ENCODE measurements around the gene DAB1. TPM values are rescaled to one million over a fixed set of nuclear protein-coding genes. Genes with fewer than 3 reads are reported as not detected.

Gene DAB1
- total RNA-seq, 2 donors from 2014 or later, result not detected

- ATAC-seq (ENCODE audit: insufficient number of reproducible peaks, low FRiP score, low read depth) (no peak), DNase-seq (ENCODE audit: low spot score) (no peak)
- H3K4me1 ChIP-seq (ENCODE audit: control insufficient read depth in 1 of 2, low read depth in 2 of 2), result no peaks in the 10 kb centered on the region
- H3K4me3 ChIP-seq, result no peak overlapping the region
- no peak for TF ChIP-seq CTCF (IDR thresholded peaks at IDR 0.05)
- H3K27ac ChIP-seq, result no peak overlapping the region
- peaks cover 4% of the 10 kb centered on the region for H3K9me3 ChIP-seq
- H3K36me3 ChIP-seq, result no peaks in the 10 kb centered on the region
- no peaks in the 10 kb centered on the region for H3K27me3 ChIP-seq (replicated peaks; ENCODE audit: insufficient read depth)
Measured at GRCh38 chr1:57361516-57361915, 62.3 kb downstream of the DAB1 start.

DNA sequence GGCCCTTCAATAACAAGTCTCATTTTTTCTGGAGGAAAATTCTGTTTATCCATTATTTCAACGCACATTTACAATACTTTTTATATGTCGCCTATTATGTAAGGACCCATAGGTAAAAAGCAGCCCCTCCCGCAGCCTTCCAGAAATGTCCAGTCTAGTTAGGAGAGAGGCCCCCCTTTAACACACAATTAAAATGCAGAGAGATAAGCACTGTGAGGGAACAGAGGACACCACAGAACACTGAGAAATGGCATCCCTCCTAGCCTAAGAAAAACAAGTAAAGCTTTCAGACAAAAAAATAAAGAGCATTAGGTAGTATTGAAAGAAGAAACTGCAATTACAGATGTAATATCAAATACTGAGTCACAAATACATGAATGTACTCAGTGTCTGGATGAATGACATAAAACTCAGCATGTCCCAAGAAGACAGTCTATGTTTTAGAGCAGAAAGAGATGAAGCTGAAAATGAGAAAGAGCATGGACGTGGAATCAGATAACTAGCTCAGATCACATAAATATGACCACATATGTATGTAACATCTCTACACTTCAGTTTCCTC is 62.9 kb downstream of the DAB1 start:
- no peak overlapping the region for H3K4me3 ChIP-seq
- no peaks in the 10 kb centered on the region for H3K36me3 ChIP-seq
- H3K4me1 ChIP-seq (ENCODE audit: control insufficient read depth in 1 of 2, low read depth in 2 of 2), result no peaks in the 10 kb centered on the region
- TF ChIP-seq CTCF (IDR thresholded peaks at IDR 0.05), result no peak
- H3K27ac ChIP-seq, result no peak overlapping the region
- DNase-seq (ENCODE audit: low spot score), result no peak
- no peak for ATAC-seq (ENCODE audit: insufficient number of reproducible peaks, low FRiP score, low read depth)
- H3K27me3 ChIP-seq (replicated peaks; ENCODE audit: insufficient read depth), result no peaks in the 10 kb centered on the region
- peaks cover 4% of the 10 kb centered on the region for H3K9me3 ChIP-seq

DNA sequence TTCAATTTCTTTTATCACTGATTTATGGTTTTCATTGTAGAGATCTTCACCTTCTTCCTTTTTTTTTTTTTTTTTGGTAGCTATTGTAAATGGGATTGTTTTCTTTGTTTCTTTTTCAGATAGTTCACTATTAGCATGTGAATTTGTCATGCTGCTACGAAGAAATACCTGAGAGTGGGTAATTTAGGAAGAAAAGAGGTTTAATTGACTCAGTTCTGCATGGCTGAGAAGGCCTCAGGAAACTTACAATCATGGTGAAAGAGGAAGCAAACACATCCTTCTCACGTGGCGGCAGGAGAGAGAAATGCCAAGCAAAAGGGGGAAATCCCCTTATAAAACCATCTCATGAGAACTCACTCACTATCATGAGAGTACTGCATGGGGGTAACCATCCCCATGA is 66.4 kb downstream of the DAB1 start:
- ATAC-seq (ENCODE audit: insufficient number of reproducible peaks, low FRiP score, low read depth) (no peak), DNase-seq (ENCODE audit: low spot score) (no peak)
- Histone ChIP-seq H3K27ac (no peak overlapping the region), H3K4me3 (no peak overlapping the region), H3K36me3 (no peaks in the 10 kb centered on the region), H3K9me3 (peaks cover 4% of the 10 kb centered on the region), H3K27me3 (replicated peaks; ENCODE audit: insufficient read depth) (no peaks in the 10 kb centered on the region), H3K4me1 (ENCODE audit: control insufficient read depth in 1 of 2, low read depth in 2 of 2) (no peaks in the 10 kb centered on the region)
- TF ChIP-seq CTCF (IDR thresholded peaks at IDR 0.05), result no peak

- no peak for TF ChIP-seq CTCF (IDR thresholded peaks at IDR 0.05)
- ATAC-seq (ENCODE audit: insufficient number of reproducible peaks, low FRiP score, low read depth) (no peak), DNase-seq (ENCODE audit: low spot score) (no peak)
- Histone ChIP-seq H3K27ac (no peak overlapping the region), H3K36me3 (no peaks in the 10 kb centered on the region), H3K9me3 (peaks cover 4% of the 10 kb centered on the region), H3K27me3 (replicated peaks; ENCODE audit: insufficient read depth) (no peaks in the 10 kb centered on the region), H3K4me1 (ENCODE audit: control insufficient read depth in 1 of 2, low read depth in 2 of 2) (no peaks in the 10 kb centered on the region), H3K4me3 (no peak overlapping the region)
Measured at GRCh38 chr1:57353654-57354053, 70.2 kb downstream of the DAB1 start.

- H3K27ac ChIP-seq, result no peak overlapping the region
- no peak for TF ChIP-seq CTCF (IDR thresholded peaks at IDR 0.05)
- H3K4me3 ChIP-seq, result no peak overlapping the region
- DNase-seq (ENCODE audit: low spot score) (no peak), ATAC-seq (ENCODE audit: insufficient number of reproducible peaks, low FRiP score, low read depth) (no peak)
- H3K9me3 ChIP-seq, result no peaks in the 10 kb centered on the region
- H3K36me3 ChIP-seq, result no peaks in the 10 kb centered on the region
- H3K27me3 ChIP-seq (replicated peaks; ENCODE audit: insufficient read depth), result no peaks in the 10 kb centered on the region
- H3K4me1 ChIP-seq (ENCODE audit: control insufficient read depth in 1 of 2, low read depth in 2 of 2), result no peaks in the 10 kb centered on the region
Measured at GRCh38 chr1:57350610-57351009, 73.2 kb downstream of the DAB1 start.
